ENCODE data around the gene PLEKHH3.
"Not testable (repeated sequence)": the region's sequence is repeated elsewhere in the genome, so short reads cannot be mapped to it uniquely, and the experiment has no call there.

PLEKHH3 gene

DNA sequence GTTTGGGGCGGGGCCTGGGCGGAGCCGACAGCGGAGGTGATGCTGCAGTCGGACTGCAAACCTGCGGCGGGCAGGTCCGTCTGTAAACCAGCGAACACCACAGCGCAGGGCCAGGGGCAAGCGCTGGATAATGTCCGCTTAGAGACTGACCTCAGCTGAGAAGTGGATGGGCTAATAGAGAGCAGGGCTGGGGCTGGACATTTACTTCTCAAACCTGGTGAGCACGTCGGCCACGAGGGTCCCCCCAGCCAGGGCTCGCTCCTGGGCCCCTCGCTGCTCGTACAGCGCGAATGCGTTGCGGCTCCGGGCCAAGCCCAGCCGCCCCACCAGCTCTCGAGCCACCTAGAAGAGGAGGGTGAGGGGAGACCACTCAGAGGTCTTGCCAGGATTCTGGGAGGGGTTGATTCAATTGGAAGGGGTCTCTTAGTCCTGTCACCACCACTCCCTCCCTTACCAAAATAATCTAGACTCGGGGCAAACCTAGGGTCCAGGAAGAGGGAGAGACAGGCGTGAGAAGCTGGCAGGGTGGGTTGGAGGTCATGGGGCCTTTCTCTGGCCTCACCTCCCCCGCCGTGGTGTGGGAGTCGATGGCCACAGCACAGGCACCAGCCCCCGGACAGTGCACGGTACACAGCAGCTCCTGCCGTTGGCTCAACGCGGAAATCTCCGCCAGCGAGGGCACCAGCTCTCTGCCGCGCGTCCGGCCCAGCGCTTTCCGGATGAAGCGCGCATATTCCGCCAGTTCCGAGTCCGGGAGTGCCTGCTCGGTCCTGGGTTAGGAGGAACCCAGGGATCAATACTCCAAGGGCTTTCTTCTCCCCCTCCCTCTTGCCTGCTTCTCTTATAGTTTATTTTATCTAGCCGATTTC is 5.8 kb downstream of the PLEKHH3 start:
- DNase-seq, result no peak

GRCh38 chr17:42669977-42670788 is 6.6 kb downstream of the PLEKHH3 start:
- DNase-seq, result peak; percentile 54

GRCh38 chr17:42669705-42669976 is 7.2 kb downstream of the PLEKHH3 start:
- no peak for DNase-seq

GRCh38 chr17:42667088-42667951 is 9.5 kb downstream of the PLEKHH3 start:
- DNase-seq, result no peak

DNA sequence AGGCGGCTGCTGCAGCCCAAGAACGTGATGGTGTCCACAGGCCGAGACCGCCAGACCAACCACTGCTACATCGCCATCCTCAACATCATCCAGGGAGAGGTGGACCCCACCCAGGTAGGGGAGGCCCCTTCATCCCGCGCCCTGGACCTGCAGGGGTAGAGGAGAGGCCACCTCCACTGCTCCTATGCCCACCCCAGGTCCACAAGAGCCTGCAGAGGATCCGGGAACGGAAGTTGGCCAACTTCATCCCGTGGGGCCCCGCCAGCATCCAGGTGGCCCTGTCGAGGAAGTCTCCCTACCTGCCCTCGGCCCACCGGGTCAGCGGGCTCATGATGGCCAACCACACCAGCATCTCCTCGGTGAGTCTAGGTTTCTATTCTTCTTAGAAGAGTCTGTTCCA is 10.7 kb downstream of the PLEKHH3 start:
- not testable (repeated sequence) for DNase-seq

DNA sequence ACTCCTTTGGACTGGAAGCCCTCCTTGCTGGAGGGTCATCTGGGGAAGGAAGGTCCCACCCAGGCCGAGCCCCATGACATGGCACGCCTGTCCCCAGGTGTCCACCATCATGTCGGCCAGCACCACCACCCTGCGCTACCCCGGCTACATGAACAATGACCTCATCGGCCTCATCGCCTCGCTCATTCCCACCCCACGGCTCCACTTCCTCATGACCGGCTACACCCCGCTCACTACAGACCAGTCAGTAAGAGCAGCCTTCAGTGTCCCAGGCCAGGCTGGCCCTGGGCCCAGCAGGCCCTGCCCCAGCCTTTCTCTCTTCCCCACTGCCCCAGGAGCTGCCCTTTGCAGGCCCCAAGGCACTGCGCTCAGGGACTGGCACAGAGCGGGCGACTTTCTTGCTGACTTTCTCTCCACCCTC is 11.2 kb downstream of the PLEKHH3 start:
- DNase-seq, result no peak

GRCh38 chr17:42660692-42661345 is 16.0 kb downstream of the PLEKHH3 start:
- no peak for DNase-seq

DNA sequence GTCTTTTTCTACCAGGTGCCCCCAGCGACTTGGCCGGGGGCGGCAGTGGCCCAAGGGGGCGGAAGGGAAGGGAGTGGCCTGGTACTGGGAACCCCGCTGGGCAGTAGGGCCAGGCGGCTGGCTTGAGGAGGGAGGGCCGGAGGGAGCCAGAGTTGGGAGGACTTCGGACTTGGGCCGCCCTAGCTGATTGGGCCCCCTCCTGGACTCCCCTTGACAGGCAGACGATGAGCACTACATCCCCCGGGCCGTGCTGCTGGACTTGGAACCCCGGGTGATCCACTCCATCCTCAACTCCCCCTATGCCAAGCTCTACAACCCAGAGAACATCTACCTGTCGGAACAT is 16.9 kb downstream of the PLEKHH3 start:
- DNase-seq, result not testable (repeated sequence)

GRCh38 chr17:42659079-42659931 is 17.5 kb downstream of the PLEKHH3 start, which contains the start of gene TUBG2:
TSS of gene TUBG2 (plus strand) at chr17:42659284. CDS start at chr17:42659504, 220 bp downstream.
- peak; percentile 83 for DNase-seq

DNA sequence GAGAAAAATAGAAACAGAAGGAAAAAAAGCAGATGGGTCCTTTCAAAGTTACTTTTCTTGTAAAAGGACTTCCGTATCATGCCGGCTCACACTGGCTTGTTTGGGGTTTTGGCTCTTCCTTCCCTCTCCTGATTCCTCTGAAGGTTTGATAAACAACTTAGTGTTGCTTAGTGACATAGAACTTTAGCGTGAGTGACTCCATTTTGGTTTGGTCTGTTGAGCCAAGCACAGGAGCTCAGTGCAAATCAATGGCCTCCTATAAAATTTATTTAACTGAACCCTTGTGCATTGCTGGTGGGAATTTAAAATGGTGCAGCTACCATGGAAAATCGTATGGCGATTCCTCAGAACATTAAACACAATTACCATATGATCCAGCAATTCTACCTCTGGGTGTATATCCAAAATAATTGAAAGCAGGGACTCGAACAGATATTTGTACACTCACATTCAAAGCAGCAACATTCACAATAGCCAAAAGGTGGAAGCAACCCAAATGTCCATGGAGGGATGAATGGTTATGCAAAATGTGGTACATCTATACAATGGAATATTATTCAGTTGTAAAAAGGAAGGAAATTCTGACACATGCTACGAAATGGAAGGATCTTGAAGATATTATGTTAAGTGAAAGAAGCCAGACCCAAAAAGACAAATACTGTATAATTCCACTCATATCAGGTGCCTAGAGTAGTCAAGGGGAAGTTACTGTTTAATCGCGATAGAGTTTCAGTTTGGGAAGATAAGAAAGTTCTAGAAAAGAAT is 18.8 kb downstream of the PLEKHH3 start:
- DNase-seq, result no peak

- DNase-seq, result no peak
Measured at GRCh38 chr17:42655528-42655927, 21.3 kb downstream of the PLEKHH3 start.

DNA sequence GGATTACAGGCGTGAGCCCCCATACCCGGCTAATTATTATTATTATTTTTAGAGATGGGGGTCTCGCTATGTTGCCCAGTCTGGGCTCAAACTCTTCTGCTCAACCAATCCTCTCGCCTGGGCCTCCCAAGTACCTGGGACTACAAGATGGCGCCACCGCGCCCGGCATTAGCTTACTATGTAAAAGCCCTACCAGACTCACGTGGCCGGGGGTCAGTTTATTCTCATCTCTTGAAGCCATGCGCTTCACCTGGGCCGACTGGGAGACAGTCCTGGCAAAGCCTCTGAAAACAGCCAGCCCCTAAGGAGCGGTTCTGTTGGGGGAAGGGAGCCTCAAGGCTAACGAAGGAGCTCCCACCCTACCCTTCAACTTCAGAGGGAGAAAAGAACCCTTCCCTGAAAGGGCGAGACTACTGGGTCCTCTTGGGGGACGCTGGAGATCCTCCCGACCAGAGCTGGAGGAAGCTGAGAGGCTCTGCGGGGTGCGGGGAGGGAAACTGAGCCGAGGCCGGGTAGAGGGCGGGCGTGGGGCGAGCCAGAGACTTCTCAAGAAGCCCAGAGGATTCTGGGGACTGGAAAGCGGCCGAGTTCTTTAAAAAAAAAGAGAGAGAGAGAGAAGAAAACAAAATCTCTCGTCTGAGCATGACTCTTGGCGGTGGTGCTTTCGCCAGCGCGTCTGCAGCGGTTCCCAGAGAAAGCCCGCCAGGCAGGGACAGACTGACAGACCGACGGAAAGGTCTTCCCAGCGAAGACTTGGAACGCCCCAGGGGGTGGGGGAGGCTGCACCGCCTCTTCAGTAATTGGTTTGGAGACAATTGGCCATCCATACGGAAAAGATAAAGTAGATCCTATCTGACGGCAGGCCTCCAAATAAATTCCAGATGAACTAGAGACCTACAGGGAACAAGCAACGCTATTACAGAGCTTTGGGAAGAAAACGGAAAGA is 23.3 kb downstream of the PLEKHH3 start:
- DNase-seq, result no peak

GRCh38 chr17:42651392-42651791 is 25.4 kb downstream of the PLEKHH3 start:
- DNase-seq, result no peak

- no peak for DNase-seq
Measured at GRCh38 chr17:42647778-42648177, 29.0 kb downstream of the PLEKHH3 start.

DNA sequence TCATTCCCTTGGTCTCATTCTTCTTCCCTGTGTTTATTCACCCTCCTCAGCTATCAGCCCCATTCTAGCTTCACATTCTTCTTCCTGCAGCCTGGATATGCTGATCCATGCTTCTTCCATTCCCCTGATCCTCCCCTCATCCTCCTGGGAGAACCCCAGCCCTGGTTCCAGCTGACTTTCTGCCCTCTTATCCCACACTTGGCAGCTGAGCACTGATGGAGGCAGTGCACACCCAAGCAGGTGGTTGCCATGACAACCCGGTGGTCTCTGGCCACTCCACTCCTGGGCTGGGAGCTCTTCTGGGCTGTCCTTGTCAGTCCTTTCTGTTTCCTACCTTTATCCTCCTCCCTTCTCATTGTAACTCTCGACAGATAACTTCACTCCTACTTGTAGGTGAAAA is 34.5 kb downstream of the PLEKHH3 start:
- DNase-seq, result no peak

DNA sequence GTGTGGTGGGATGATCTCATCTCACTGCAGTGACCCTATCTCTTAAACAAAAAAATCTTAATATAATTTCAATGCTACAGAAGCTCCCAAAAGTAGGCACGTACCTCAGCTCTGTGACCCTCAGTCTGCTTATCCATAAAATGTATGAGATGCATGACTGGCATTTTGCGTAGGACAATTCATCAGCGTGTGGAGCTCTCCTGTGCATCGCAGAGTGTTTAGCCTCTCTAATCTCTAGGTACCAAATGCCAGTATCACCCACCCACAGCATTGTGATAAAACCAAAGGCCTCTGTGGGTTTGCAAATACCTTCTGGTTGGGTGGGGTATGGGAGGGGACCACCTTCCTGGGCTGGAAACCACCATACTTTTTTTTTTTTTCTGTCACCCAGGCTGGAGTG is 36.7 kb downstream of the PLEKHH3 start:
- DNase-seq, result no peak

DNA sequence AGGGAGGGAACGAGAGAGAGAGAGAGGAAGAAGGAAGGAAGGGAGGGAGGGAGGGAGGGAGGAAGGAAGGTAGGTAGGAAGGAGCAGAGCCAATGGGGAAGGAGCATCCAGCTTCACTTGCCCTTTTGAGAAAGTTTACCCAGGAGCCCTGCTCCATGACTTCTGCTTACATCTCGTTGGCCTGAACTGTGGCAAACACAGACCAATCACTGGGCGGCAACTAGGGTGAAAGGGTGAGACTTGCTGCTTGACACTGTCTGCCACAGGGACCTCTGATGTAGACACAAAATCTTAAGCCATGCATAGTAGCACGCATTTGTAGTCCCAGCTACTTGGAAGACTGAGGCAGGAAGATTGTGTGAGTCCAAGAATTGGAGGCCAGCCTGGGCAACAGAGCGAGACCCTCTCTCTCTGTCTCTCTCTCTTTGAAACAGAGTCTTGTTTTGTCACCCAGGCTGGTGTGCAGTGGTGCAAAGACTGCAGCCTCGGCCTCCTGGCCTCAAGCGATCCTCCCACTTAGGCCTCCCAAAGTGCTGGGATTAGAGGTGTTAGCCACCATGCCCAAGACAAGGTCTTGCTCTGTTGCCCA is 37.2 kb downstream of the PLEKHH3 start:
- DNase-seq, result no peak

DNA sequence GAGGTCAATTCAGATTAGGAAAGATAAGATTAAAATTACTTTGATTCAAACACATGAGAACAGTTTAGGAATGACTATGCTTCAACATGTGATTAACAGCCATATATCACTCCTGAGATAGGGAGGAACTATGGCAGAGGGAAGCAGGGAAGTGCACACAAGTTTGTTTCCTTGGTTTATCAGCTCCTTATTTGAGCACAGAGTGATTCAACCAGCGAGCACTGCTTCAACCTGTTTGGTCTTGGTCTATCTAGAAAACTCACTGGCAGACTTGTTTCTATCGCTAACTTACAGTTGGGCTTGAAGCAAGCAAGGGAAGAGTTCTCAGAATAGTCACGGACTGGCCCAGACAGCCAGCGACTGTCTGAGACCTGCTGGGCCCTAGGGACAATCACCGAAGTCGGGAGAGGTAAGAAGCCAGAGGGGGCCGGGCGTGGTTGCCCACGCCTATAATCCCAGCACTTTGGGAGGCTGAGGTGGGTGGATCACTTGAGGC is 43.8 kb downstream of the PLEKHH3 start:
- no peak for DNase-seq

GRCh38 chr17:42629411-42630009 is 47.3 kb downstream of the PLEKHH3 start:
- no peak for DNase-seq

Measured in CD4-positive, alpha-beta T cell treated with Interleukin-21 for 1 hour (primary cell).